ENCODE measurements around the gene NKX1-1.

DNA sequence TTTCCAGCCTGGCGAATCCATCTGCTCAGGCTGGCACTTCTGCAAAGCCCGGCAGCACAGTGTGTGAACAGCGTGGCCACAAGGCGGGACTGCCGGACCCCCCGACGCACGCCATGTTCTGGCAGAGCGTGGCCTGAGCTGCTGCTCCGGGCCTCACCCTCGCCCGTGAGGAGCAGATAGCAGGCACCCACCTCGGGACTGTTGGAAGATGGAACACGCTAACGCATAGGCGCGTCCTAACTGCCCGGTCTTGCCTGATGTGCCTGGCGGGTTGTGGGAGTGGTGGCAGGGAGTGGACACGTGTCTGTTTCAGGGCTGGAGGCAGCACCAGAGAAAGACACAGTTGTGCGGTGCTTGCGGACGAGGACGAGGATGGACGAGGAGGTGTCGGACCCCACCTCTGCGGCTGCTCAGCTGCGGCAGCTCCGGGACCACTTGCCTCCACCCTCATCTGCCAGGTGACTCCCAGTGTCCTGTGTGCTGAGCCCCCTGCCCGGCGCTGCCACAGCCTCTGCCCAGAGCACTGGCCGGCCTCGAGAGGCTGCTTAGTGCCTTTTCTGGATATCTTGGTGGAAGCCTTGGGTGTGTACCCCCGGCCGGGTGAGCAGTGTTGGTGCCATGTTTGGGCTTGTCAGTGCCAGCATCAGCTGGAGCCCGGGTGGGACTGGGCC is 31.1 kb downstream of the NKX1-1 start:
- no peak for TF ChIP-seq CBX8 (IDR thresholded peaks at IDR 0.05; ENCODE audit: borderline replicate concordance, low read depth, low read length)
- TF ChIP-seq, protein P1, sequence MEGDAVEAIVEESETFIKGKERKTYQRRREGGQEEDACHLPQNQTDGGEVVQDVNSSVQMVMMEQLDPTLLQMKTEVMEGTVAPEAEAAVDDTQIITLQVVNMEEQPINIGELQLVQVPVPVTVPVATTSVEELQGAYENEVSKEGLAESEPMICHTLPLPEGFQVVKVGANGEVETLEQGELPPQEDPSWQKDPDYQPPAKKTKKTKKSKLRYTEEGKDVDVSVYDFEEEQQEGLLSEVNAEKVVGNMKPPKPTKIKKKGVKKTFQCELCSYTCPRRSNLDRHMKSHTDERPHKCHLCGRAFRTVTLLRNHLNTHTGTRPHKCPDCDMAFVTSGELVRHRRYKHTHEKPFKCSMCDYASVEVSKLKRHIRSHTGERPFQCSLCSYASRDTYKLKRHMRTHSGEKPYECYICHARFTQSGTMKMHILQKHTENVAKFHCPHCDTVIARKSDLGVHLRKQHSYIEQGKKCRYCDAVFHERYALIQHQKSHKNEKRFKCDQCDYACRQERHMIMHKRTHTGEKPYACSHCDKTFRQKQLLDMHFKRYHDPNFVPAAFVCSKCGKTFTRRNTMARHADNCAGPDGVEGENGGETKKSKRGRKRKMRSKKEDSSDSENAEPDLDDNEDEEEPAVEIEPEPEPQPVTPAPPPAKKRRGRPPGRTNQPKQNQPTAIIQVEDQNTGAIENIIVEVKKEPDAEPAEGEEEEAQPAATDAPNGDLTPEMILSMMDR (IDR thresholded peaks at IDR 0.05; ENCODE audit: control extremely low read depth in 1 of 3, insufficient read depth in 1 of 3, low read depth in 1 of 3, low read length in 3 of 3) = no peak
- no peak for TF ChIP-seq HDAC6 (IDR thresholded peaks at IDR 0.05; ENCODE audit: low read depth, low read length)
- no peak for TF ChIP-seq KDM5A (IDR thresholded peaks at IDR 0.05; ENCODE audit: low read length)
- TF ChIP-seq SRF (IDR thresholded peaks at IDR 0.05; ENCODE audit: low read depth, low read length) = no peak

Data from H1 (cell line).